ENCODE measurements around the gene SLC6A2. TPM values are rescaled to one million over a fixed set of nuclear protein-coding genes. Genes with fewer than 3 reads are reported as not detected.

The SLC6A2 gene
- total RNA-seq, 2 donors from 2014 or later, result 1.1 TPM; not detected in 1

GRCh38 chr16:55651841-55652824, 3.7 kb upstream of the SLC6A2 start:
- WGBS, 2 experiments (ENCODE audit: insufficient coverage in 1 of 2, insufficient read length in 1 of 2), result 92 to 96% methylated on average over 5 to 10 of the region's 10 CpGs

GRCh38 chr16:55653106-55653505, 2.7 kb upstream of the SLC6A2 start:
- Mint-ChIP-seq H3K9me3 (no peaks in the 10 kb centered on the region), H3K27me3 (ENCODE audit: insufficient read depth) (peaks cover 41% of the 10 kb centered on the region)
- 96 to 100% methylated on average over 1 to 2 of the region's 2 CpGs for whole genome bisulfite sequencing, 2 experiments (ENCODE audit: insufficient coverage in 1 of 2, insufficient read length in 1 of 2)

More at GRCh38 chr16:55651841-55652824, 3.7 kb upstream of the SLC6A2 start:
- TF ChIP-seq CTCF (conservative IDR thresholded peaks at IDR 0.05), result no peak
- peaks cover 5% of the 10 kb centered on the region for H3K9me3 ChIP-seq (ENCODE audit: control insufficient read depth, low read length)
- no peaks in the 10 kb centered on the region for H3K4me1 ChIP-seq (ENCODE audit: control insufficient read depth, insufficient read depth, low read length)
- Mint-ChIP-seq H3K4me1 (peaks cover 2% of the 10 kb centered on the region), H3K4me3 (no peak overlapping the region), H3K9me3 (no peaks in the 10 kb centered on the region), H3K36me3 (ENCODE audit: low read depth) (no peaks in the 10 kb centered on the region), H3K27me3 (ENCODE audit: insufficient read depth) (peaks cover 31% of the 10 kb centered on the region), H3K27ac (no peak overlapping the region)
- no peak overlapping the region for H3K4me3 ChIP-seq (ENCODE audit: low read length)
- peaks cover 83% of the 10 kb centered on the region for H3K27me3 ChIP-seq (ENCODE audit: control insufficient read depth, insufficient read depth, low read length, poor library complexity, severe bottlenecking)
- no peaks in the 10 kb centered on the region for H3K36me3 ChIP-seq (ENCODE audit: control insufficient read depth, insufficient read depth, low read length)
- no peak overlapping the region for H3K27ac ChIP-seq (ENCODE audit: low read depth, low read length)
- peak; percentile 28 for DNase-seq
- no peak overlapping the region for H3K9ac ChIP-seq (ENCODE audit: extremely low read depth, low read length, poor library complexity, severe bottlenecking)

GRCh38 chr16:55655381-55655896, 349 bp upstream of the SLC6A2 start:
- WGBS, 2 experiments (ENCODE audit: insufficient coverage in 1 of 2, insufficient read length in 1 of 2), result 10 to 12% methylated on average over 21 to 29 of the region's 29 CpGs
- H3K27me3 ChIP-seq (ENCODE audit: control insufficient read depth, insufficient read depth, low read length, poor library complexity, severe bottlenecking), result peaks cover 99% of the 10 kb centered on the region
- H3K4me3 ChIP-seq (ENCODE audit: low read length), result peak overlapping the region; percentile 77
- peaks cover 7% of the 10 kb centered on the region for H3K4me1 Mint-ChIP-seq
- no peaks in the 10 kb centered on the region for H3K4me1 ChIP-seq (ENCODE audit: control insufficient read depth, insufficient read depth, low read length)
- H3K9me3 Mint-ChIP-seq, result no peaks in the 10 kb centered on the region
- no peaks in the 10 kb centered on the region for H3K36me3 ChIP-seq (ENCODE audit: control insufficient read depth, insufficient read depth, low read length)
- H3K27me3 Mint-ChIP-seq (ENCODE audit: insufficient read depth), result peaks cover 52% of the 10 kb centered on the region
- peaks cover 5% of the 10 kb centered on the region for H3K9me3 ChIP-seq (ENCODE audit: control insufficient read depth, low read length)
- DNase-seq, result no peak
- H3K27ac Mint-ChIP-seq, result no peak overlapping the region
- no peak for TF ChIP-seq CTCF (conservative IDR thresholded peaks at IDR 0.05)
- no peaks in the 10 kb centered on the region for H3K36me3 Mint-ChIP-seq (ENCODE audit: low read depth)
- H3K4me3 Mint-ChIP-seq, result no peak overlapping the region
- H3K9ac ChIP-seq (ENCODE audit: extremely low read depth, low read length, poor library complexity, severe bottlenecking), result no peak overlapping the region
- no peak overlapping the region for H3K27ac ChIP-seq (ENCODE audit: low read depth, low read length)

More at GRCh38 chr16:55653106-55653505, 2.7 kb upstream of the SLC6A2 start:
- H3K9me3 ChIP-seq (ENCODE audit: control insufficient read depth, low read length), result peaks cover 5% of the 10 kb centered on the region
- no peaks in the 10 kb centered on the region for H3K4me1 ChIP-seq (ENCODE audit: control insufficient read depth, insufficient read depth, low read length)
- H3K4me3 ChIP-seq (ENCODE audit: low read length), result no peak overlapping the region
- H3K4me1 Mint-ChIP-seq, result peaks cover 2% of the 10 kb centered on the region
- H3K4me3 Mint-ChIP-seq, result no peak overlapping the region
- peaks cover 92% of the 10 kb centered on the region for H3K27me3 ChIP-seq (ENCODE audit: control insufficient read depth, insufficient read depth, low read length, poor library complexity, severe bottlenecking)
- H3K9ac ChIP-seq (ENCODE audit: extremely low read depth, low read length, poor library complexity, severe bottlenecking), result no peak overlapping the region
- no peak overlapping the region for H3K27ac Mint-ChIP-seq
- no peak for TF ChIP-seq CTCF (conservative IDR thresholded peaks at IDR 0.05)
- H3K27ac ChIP-seq (ENCODE audit: low read depth, low read length), result no peak overlapping the region
- no peaks in the 10 kb centered on the region for H3K36me3 ChIP-seq (ENCODE audit: control insufficient read depth, insufficient read depth, low read length)
- no peaks in the 10 kb centered on the region for H3K36me3 Mint-ChIP-seq (ENCODE audit: low read depth)
- peak; percentile 2 for DNase-seq
